Hematopoietic multipotent progenitor cell treated with erythropoietin and hydrocortisone succinate and interleukin-3 and kit ligand, for 8 days (in vitro differentiated cells): ENCODE data around the gene ABLIM2.

Experiments
- DNase-seq: peaks from one replicate; pipeline ENCODE4 v3.0.0-alpha.2; 2015

ABLIM2 gene

DNA sequence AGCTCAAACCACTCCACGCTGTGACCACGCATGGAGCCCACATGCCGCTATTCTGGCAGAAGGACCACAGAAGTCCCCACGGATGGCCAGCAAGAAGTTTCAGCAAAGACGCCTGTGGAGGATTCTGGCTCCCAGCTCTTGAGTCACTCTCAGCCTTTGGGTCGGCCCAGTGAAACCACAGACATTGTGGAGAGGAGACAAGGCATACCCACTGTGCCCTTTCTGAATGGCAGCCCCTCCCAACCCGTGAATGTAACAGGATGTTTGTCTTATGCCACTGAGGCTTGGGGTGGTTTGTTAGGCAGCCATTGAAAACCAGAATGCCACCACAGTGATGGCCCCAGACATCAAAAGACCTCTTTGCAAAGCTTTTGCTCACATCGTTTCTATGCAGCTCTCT, 42.7 kb downstream of the ABLIM2 start:
- no peak for DNase-seq

DNA sequence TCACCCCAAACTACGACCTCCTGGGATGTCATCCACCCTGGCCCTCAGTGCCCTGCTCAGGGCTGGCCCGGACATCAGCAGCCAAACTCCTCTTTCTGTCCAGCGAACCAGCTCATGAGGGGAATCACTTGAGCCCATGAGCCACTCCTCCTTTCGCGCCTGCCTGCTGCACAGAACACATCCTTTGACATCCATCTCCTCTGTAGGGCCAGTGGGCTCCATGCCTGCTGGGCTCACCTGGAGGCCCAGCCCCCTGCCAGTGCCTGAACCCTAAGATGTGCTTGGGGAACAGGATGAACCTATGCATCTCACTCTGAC, 43.5 kb downstream of the ABLIM2 start:
- DNase-seq: no peak

DNA sequence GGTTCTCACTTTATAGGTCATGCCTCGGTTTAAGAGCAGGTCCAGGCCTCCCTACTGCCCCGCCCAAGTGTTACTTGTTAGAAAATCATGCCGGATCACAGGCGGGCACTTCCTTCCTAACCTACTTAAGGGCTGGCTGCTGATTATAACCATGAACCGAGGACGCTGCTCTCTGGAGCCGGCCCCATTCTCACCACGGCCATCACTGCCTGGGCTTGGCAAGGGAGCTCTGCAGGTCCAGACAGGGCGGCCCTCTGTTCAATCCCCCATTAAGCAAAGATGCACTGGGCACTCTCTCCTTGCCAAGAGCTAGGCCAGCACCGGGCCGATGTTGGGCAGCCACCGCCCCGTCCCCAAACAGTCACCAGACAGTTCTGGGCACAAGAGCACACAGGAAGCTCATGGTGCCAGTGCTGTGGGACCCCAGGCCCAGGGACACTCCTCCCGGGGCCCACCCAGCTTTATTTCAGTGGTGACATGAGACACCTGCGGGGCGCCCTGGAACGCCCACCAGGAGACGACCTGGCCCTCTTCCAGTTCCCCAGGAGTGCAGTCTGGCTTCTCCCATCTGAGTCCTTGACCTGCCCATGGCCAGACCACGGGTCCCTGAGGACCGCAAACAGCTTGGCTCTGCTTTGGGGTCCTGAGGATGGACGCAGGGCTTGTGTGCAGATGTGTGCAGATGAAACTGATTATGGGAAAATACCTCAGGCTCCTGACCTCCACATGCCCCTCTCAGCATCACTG, 44.0 kb downstream of the ABLIM2 start:
- DNase-seq: no peak

DNA sequence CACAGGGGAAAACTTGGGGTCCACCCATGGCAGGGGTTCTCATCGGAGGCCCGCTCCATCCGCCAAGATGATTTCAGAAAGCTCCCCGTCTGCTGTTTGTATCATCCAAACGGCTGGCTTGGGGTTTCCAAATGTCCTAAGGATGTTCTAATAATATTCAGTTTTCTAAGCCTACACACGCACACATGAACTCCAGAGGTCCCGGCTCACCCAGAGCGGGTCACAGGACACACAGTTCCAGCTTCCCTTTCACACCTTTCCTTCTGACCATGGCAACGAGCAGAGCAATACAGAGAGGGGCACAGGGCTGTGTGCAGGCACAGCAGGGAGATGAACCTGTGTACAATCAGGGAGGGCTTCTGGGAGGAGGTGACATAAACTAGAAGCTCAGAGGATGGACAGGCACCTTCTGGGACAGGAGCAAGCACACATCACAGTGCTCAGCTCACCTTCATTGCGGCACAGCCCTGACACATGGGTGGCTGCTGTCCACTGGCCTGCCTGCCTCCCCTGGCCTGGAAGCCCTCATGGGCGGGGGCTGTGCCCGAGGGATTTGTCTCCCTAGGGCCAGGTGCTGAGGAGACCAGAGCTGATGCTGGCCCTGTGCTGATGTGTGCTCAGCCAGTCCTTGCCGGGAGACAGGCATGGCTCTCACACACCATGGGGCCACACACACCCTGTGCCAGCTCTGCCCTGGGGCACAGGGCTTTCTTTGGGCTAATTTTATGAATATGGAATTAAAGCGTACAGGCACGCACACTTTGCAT, 44.8 kb downstream of the ABLIM2 start:
- no peak for DNase-seq

DNA sequence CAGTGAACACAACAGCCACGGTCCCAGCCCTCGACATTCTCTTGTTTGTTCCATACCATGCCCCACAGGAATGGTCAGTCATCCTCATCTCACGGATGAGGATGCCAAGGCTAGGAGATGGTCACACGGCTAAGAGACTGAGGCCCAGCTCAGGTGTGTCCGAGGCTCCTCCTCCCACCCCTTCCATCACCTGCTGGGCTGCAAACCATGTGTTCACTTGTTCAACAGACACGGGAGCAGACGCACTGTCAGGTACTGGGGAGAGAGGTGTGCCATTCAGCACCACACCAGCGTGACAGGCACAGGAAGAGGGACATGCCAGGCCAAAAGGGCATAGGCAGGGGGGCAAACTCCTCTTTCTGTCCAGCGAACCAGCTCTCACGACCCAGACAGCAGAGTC, 45.9 kb downstream of the ABLIM2 start:
- DNase-seq: no peak

DNA sequence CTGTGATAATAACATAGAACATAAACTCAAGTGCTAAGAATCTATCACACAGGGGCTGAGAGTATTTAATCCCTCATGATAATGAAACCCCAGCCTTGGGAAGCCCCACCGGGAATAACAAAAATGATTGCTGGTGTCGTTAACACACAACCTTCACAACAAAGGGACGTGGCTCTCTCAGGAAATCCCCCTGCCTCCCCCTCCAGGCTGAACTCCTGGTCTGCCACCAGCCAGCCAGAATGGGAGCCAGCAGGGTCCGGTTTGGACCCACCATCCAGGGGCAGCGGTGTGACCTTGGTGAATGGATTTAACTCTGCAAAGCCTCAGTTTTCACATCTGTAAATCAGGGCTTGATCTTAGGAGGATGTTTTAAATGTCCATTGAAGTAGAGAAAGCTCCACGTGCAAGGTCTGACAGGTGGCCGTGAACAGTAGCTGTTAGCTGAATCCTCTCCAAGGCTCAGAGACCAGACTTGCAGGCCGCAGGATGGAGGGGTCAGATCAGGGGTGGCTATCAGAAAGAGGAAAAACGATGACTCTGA, 46.5 kb downstream of the ABLIM2 start:
- no peak for DNase-seq

DNA sequence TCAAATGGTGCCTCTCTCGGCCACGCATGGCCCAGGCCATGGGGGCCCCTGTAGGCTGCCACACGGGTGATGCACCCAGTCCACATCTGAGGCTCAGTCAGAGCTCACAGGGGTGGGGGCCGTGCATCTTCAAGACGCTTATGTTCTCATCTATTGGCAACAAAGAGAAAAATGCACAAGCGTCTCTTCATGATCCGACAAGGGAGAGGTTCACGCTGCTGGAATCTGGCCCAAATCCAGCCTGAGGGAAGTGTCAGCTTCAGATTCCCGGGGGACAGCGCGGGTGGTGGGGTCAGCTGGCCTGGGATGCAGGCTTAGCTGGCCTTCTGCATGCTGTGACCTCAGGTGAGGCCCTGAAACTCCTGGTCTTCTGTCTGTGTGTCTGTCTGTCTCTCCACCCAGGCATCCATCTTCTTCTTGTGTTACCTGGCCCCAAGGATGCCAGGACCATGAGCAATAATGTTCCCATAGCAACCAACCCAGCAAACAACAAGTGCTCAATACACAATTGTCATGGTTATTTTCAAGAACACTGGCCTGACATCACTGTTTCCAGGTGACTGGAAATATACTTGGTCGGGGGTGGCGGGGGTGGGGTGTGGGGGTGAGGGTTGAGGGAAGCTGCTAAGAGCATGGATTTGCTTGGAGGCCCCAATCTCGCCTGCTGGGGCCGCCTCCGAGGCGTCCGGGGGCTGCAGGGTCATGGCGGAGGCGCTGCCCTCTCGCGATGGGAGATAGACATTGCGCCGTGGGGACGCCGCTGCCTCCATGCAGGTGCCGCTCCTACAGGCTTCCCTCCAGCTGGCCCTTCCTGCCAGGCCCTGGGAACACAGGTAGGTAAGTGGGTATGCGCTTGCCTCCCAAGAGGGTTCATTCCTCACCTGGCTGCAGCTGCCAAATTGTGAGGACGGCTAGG, 48.3 kb downstream of the ABLIM2 start:
- no peak for DNase-seq

DNA sequence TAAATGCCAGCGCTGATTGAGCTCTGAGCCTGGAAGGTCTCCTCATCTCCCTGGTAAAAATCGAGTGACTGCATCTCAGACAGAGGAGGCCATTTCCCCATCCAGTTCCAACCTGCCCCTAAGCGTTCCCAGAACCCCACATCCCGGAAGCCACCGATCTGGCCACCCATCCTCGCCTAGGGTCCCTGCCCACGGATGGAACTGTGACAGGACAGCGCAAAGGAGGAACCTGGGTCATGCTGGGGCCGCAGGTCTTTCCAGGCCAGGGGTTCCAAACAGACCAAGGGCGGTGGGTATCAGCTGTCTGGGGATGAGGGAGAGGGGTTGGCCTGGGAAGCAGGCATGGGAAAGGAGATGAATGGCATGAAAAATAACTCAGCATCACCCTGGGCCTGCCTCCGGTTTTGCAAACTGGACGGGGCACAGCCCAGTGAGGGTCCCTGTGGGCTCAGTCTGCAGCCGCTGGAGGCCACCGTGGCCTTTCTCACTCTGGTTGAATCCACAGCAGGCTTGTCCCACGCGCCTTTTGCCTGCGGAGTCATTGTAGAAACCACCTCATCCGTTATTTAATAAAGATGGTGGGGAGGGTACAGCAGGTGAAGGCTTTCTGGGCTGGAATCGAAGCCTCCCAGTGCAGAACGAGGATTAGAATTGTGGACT, 49.1 kb downstream of the ABLIM2 start:
- no peak for DNase-seq

DNA sequence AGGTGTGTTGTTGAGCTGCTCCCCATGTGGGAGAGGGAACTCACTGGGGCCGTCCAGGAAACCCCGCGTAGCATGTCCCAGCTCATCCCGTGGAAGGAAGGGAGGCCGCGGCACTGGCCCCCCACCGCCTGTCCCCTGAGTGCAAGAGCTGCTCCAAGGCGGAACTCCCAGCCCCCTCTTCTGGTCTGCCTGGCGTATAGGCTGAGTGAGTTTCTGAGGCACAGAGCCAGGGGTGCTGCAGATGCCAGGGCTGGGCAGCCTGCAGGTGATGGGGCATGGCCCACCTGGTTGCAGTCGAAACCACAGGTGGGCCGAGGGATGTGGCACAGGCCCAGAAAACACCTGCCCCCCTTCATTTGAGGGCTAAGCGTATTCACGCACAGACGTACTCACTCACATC, 49.6 kb downstream of the ABLIM2 start:
- DNase-seq: no peak

DNA sequence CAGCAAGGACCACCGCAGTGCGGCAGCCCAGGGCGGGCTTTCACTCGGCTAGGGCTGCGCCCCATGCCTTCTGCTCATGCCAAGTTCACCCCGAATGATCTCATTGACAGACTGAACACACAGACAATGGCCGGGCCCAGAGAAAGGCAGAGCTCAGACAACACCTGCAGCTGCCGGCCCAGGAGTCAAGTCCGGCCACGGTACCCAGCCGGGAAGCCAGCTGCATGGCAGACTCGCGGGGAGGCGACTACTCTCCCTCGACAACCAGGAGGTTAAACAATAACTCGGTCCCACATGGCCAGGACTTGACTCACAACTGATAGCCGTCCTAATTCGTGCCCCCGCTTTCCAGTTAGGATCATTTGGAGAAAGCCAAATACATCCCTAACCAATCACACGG, 50.4 kb downstream of the ABLIM2 start:
- DNase-seq: no peak

DNA sequence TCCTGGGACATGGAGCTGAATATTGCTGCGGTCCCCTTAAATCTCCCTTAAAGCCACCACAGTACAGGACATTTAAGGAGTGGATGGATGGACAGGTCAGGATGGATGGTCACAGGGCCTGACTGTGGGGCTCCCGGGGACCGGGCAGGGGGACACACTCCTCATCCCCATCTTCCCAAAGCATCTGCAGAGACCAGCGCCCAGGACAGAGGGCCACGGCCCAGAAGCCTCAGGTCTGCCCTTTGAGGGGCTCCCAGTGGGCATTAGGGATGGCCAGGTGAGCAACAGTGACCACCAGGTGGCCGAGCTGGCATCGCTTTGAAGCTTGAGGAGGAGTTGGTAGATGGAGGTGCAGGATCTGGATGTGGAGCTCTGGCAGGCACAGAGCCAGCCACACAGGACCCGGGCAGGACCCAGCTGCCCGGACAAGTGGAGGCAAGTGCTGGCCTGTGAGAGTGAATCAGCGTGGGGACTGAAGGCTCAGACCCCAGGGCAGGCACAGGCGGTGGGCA, 51.4 kb downstream of the ABLIM2 start:
- no peak for DNase-seq

DNA sequence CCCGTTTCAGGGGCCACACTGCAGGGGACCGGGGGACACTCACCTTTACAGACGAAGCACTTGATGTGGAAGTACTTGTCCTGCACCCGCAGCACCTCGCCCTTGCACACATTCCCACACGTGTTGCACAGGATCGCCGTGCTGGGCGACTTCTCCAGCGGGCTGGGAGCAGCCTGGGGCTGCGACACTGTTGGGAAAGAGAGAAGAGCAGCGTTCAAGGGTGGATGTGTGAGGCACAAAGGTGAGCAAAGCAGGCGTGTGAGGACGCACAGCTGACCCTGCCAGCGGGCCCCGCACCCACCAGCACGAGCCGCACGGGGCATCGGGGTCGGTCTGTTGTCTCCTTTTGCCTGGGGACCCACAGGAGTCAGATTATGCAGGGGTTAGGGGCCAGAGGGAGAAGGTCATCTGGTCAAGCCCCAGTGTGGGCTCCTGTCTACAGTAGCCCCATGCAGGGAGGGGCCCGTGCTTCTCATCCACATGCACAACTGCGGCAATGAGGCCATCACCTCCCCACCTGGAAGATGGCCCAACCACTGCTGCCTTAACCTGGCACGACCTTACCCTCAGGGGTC, 52.1 kb downstream of the ABLIM2 start:
- no peak for DNase-seq

DNA sequence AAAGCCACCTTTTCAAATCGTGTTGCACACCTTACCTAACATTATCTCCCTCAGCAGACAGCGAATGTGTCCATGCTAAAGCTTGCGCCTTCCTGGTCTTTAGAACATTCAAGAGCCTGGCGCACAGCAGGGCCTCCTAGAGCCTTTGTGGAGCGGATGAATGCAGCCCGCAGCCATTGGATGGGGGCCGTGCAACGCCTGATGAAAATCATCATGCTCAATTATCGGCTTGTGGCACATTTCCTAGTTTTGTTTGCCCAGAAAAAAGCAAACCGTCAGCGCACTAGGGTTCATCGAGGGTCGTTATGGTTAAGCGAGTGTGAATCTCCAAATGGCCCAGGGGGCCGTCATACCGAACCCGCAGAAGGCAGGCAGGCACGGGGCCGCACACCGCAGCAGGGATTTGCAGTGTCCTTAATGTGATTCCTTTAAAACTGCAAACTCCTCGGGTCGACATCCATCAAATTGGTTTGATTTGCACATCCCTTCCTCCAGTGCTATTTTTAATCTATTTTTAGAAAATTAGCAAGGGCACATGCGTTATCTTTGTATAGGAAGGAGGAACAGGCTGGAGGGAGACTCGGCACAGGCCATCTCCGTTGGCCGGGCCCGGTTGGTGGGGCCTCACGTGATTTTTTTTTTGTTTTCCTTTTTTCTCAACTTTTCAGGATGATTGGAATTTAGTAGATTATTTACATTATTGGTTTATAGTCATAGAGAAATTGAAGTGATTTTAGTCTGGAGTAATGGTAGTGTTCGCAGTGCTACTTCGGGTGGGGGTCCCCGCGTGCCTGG, 53.1 kb downstream of the ABLIM2 start:
- no peak for DNase-seq

DNA sequence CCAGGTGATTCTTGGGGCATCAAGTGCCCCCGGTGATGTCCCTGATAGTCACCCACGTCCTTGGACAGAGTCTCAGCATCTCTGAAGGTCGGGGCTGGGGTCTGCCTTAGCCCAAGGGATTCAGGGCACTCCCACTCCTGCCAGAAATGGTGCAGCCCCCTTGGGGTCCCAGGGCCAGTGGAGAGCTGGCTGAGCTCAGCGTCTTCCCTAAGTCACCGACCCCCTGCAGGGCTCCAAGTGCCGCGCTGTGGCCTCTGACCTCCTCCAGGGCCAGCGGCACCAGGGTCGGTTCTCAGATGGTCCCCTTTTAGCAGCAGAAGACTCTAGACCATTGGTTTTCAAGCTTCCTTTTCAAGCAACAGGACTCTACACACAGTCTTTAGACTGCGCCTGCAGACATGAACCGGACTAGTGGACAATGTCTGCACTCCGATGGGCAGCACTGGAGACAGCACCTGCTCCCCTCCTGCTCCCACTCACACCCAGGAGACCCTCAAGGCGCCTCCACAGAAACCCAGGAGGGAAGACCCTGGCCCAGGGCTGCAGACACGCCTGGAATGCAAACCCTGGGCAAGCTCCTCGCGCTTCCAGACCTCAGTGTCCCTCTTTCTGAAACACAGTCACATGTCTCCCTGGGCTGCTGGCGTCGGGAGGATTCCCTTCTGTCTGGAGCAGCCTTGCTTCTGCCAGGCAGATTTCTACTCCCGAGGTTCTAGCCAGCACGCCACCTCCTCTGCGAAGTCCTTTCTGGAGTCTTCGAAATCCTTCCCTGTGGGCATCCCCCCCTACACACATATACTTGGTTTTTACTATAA, 53.9 kb downstream of the ABLIM2 start:
- DNase-seq: no peak

DNA sequence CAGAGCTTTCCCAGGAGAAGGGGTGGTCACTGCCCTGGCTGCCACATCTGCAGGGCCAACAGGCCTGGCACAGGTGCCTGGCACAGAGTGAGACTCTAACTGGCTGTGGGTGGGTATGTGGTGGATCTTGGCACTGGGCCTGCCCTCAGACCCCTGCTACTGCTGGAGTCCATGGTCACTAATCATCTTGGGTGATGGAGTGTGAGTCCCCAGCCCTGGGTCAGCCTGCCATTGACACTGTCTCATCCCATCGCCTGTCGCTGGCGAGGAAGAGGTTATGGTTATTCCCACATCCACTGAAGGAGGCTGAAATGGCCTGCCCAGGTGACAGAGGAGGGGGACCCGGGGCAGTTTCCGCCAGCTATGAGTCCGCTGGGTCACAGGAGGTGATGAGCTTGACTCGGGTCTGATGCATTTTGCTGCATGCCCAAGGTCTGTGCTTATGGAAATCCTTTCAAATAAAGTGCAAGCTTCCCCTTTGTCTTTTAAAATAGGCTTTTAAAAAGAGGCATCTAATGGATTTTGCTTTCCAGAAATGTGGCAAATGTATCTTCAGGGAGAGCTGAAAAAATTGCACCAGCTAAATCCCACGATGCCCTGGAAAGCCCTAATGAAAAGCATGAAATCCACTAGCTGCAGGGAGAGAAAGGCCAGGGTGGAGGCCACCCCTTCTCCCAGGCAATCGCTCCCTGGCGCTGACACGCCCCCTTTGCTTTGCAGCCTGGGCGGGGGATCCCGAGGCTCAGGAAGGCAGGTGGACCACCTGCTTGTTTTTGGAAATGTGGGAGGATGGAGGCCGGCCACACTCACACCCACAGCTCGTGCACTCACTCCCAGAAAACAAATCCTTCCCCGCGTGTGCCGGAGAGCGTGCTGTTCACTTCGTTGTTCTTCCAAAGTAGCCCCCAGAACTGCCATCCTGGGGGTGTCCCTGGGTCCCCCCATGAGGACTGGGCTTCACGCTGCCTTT, 54.9 kb downstream of the ABLIM2 start:
- DNase-seq: no peak

DNA sequence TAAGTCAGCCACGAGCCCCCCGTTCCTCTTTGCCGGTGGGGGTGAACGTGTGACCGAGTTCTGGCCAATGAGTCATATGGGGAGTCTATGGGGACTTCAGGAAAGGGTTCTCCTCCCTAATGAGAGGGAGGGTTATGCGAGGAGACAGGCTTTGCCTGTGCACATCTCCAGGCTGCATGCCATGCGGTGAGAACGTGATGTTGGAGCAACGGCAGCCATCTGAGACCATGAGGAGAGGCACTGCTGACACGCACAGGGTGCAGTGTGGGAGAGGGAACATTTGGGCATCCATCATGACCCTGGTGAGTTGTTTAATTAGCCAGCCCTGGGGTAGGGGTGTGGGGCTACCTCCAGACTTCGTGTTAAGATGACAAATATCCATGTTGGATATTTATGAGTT, 55.8 kb downstream of the ABLIM2 start:
- DNase-seq: no peak

DNA sequence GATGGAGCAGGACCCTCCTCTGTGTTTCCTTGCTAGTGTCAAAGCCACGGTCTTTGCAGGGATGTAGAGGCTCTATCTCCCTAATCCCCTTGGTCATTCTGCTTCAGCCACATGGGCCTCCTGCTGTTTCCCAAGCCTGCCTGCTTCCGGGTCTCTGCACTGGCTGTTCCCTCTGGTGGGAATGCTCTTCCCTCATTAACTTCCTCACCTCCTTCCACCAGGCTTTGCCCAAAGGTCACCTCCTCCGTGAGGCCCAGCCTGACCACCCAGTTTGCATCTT, 56.6 kb downstream of the ABLIM2 start:
- DNase-seq: no peak

DNA sequence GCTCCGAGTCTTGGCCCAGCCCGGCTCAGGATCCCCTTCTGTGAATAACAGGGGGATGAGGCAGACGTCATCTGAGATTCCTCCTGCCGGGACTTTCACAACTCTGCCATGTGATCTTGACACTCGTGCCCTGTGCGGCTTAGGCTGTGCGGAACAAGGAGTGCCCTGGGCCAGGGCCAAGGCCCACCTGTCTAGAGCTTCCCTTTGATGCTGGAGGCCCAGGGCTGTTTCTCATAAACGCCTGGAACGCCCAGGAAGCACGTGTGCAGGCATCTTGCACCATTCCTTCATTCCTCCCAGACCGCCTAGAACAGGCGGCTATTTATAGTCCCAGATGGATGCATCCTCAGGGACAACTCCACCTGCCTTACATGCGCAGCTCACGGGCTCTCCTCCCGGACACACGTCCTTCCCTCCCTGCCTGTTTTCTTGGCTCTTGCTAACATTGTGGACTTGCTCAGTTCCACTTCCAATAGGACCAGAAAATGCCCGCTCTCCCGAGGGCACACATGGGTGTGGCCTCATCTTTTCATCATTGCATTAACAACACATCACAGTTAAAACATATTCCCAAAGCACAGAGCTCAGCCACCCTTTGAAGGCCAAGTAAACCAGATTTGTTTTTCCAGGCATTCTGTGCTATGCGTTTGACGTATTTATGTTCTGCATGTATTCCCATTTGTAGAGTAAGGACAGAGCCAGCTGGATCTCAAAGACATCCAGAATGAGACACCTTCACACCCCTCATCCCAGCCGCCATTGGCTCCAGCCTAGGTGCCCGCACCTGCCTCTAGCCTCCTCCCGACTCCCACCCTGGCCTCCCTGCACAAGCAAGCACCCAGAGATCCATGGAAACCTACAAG, 57.2 kb downstream of the ABLIM2 start:
- no peak for DNase-seq
